Measurements from ENCODE around the gene GPC5.

- peak in 4 of 7 experiments; percentile 8 to 30 (median 18) for TF ChIP-seq CTCF (IDR thresholded peaks at IDR 0.05)
- TF ChIP-seq POLR2A (IDR thresholded peaks at IDR 0.05) = no peak
Measured at GRCh38 chr13:92175330-92175729, 776.9 kb downstream of the GPC5 start.
